ENCODE measurements around the gene RXRG.

DNA sequence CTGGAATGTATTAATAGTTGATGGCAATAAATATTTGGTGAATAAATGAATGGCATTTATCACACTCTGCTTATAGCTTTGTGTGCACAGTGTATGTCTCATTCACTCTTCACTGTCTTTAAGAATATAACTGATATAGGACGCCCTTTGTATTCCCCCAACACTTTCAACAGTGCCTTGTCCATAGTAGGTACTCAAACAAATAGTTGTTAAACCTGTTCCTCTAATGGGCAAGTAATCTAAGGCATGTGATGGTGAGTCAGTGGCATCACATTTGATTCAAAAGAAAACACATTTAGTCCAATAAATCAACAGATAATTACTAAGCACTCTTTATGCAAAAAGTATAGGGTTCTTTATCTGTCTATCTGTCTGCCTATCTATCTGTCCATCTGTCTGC is 11.2 kb upstream of the RXRG start:
- TF ChIP-seq, protein P1, sequence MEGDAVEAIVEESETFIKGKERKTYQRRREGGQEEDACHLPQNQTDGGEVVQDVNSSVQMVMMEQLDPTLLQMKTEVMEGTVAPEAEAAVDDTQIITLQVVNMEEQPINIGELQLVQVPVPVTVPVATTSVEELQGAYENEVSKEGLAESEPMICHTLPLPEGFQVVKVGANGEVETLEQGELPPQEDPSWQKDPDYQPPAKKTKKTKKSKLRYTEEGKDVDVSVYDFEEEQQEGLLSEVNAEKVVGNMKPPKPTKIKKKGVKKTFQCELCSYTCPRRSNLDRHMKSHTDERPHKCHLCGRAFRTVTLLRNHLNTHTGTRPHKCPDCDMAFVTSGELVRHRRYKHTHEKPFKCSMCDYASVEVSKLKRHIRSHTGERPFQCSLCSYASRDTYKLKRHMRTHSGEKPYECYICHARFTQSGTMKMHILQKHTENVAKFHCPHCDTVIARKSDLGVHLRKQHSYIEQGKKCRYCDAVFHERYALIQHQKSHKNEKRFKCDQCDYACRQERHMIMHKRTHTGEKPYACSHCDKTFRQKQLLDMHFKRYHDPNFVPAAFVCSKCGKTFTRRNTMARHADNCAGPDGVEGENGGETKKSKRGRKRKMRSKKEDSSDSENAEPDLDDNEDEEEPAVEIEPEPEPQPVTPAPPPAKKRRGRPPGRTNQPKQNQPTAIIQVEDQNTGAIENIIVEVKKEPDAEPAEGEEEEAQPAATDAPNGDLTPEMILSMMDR (IDR thresholded peaks at IDR 0.05 in 2 of 3, conservative IDR thresholded peaks at IDR 0.05 in 1 of 3; ENCODE audit: insufficient read depth in 2 of 3, low read depth in 1 of 3, low read length in 3 of 3): no peak
- TF ChIP-seq MAZ (CRISPR knock-in tag; conservative IDR thresholded peaks at IDR 0.05 in 1 of 2, IDR thresholded peaks at IDR 0.05 in 1 of 2) (no peak), ERF (CRISPR knock-in tag; IDR thresholded peaks at IDR 0.05) (no peak), ZNF146 (CRISPR knock-in tag; IDR thresholded peaks at IDR 0.05; ENCODE audit: unreplicated experiment) (no peak), FIP1L1 (IDR thresholded peaks at IDR 0.05; ENCODE audit: low read depth, low read length, poor library complexity, severe bottlenecking) (no peak), CHD1 (IDR thresholded peaks at IDR 0.05; ENCODE audit: low read length) (no peak), STAG1 (CRISPR knock-in tag; IDR thresholded peaks at IDR 0.05; ENCODE audit: borderline replicate concordance) (no peak), RBFOX2 (IDR thresholded peaks at IDR 0.05; ENCODE audit: low read depth, low read length) (no peak)
